Measurements from ENCODE around the gene OGT.
A peak's percentile ranks its signal among the peaks of the same experiment; 100 is the strongest.

Gene OGT

GRCh38 chrX:71536285-71536684 is 3.4 kb downstream of the OGT start:
- DNase-seq (ENCODE audit: insufficient read length, low spot score) (no peak), FAIRE-seq (peak; percentile 67)
- no peak for TF ChIP-seq SPI1 (IDR thresholded peaks at IDR 0.05; ENCODE audit: low read depth, low read length)
- TF ChIP-seq PAX5 (IDR thresholded peaks at IDR 0.05; ENCODE audit: insufficient read depth, low read length, severe bottlenecking) = no peak
- no peak for TF ChIP-seq POU2F2 (IDR thresholded peaks at IDR 0.05; ENCODE audit: low read depth, low read length)
- TF ChIP-seq POLR2A (IDR thresholded peaks at IDR 0.05; ENCODE audit: low read depth, low read length) = no peak
- no peak for TF ChIP-seq TAF1 (IDR thresholded peaks at IDR 0.05; ENCODE audit: low read depth, low read length)
- TF ChIP-seq POLR2AphosphoS5 (IDR thresholded peaks at IDR 0.05; ENCODE audit: low read depth, low read length) = no peak

DNA sequence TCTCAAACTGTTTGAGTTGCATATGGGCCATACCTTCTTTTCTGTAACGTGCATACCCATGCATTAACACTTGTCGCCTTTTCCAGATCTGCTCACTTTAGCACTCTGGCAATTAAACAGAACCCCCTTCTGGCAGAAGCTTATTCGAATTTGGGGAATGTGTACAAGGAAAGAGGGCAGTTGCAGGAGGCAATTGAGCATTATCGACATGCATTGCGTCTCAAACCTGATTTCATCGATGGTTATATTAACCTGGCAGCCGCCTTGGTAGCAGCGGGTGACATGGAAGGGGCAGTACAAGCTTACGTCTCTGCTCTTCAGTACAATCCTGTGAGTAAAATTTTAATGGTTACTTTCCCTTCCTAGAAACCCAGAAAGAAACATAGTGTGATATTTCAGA is 4.8 kb downstream of the OGT start:
- FAIRE-seq (peak; percentile 28), DNase-seq (ENCODE audit: insufficient read length, low spot score) (no peak)
- no peak for TF ChIP-seq PAX5 (IDR thresholded peaks at IDR 0.05; ENCODE audit: insufficient read depth, low read length, severe bottlenecking)
- TF ChIP-seq POLR2AphosphoS5 (IDR thresholded peaks at IDR 0.05; ENCODE audit: low read depth, low read length) = no peak
- TF ChIP-seq POLR2A (IDR thresholded peaks at IDR 0.05; ENCODE audit: low read depth, low read length) = no peak
- no peak for TF ChIP-seq SPI1 (IDR thresholded peaks at IDR 0.05; ENCODE audit: low read depth, low read length)
- no peak for TF ChIP-seq POU2F2 (IDR thresholded peaks at IDR 0.05; ENCODE audit: low read depth, low read length)
- TF ChIP-seq TAF1 (IDR thresholded peaks at IDR 0.05; ENCODE audit: low read depth, low read length) = no peak

DNA sequence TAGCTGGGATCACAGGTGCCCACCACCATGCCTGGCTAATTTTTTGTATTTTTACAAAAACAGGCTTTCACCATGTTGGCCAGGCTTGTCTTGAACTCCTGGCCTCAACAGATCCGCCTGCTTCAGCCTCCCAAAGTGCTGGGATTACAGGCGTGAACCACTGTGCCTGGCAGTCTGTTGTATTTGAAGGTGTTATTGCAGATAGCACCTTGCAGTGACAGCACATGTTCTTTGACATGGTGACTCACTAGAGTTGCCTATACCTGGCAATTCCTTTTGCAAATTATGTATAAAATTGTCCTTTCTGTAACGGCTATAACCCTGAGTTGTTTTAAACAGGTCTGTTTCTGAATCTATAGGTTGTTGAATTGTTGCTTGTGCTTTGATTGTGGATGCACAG is 7.9 kb downstream of the OGT start:
- DNase-seq (ENCODE audit: insufficient read length, low spot score) = no peak
- no peak for FAIRE-seq
- no peak for TF ChIP-seq POU2F2 (IDR thresholded peaks at IDR 0.05; ENCODE audit: low read depth, low read length)
- TF ChIP-seq PAX5 (IDR thresholded peaks at IDR 0.05; ENCODE audit: insufficient read depth, low read length, severe bottlenecking) = no peak
- no peak for TF ChIP-seq TAF1 (IDR thresholded peaks at IDR 0.05; ENCODE audit: low read depth, low read length)
- TF ChIP-seq POLR2AphosphoS5 (IDR thresholded peaks at IDR 0.05; ENCODE audit: low read depth, low read length) = no peak
- TF ChIP-seq POLR2A (IDR thresholded peaks at IDR 0.05; ENCODE audit: low read depth, low read length) = no peak
- no peak for TF ChIP-seq SPI1 (IDR thresholded peaks at IDR 0.05; ENCODE audit: low read depth, low read length)

DNA sequence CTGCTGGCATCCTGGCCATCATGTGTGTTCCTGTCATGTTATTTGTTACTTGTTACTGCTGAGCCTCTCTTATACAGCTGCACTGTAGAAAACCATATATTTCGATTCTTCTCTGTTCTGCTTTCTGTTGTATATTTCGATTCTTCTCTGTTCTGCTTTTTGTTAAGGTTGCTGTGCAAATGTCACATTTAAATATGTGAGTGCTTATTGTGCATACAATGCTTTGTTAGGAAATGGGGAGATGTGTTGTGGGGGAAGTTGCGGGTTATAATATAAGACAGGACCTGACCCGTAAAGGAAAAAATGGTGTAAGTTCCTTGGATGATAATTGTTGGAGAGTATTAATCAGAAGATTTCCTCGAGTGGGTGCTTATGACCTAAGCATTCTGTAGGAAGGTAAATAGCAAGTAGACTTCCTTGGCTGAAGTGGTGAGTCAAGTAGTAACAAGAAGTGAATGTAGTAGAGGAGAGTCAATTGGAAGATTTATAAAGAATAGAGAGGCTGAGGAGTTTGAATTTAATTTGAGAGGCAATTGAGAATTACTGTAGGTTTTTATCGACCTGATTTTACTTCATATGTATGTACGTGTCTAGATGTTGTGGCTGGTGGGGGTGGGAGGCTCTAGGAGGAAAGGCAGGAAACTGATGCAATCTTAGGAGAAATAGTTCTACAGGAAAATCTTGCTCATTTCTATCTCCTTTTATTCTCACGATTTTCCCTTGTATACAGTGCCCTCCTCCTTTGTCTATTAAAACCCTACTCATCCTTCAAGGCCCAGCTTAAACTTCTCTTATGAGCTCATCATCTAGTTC is 8.5 kb downstream of the OGT start:
- TF ChIP-seq SPI1 (IDR thresholded peaks at IDR 0.05; ENCODE audit: low read depth, low read length) (peak; percentile 90), POU2F2 (IDR thresholded peaks at IDR 0.05; ENCODE audit: low read depth, low read length) (no peak)
- FAIRE-seq (peak; percentile 94), DNase-seq (ENCODE audit: insufficient read length, low spot score) (no peak)

DNA sequence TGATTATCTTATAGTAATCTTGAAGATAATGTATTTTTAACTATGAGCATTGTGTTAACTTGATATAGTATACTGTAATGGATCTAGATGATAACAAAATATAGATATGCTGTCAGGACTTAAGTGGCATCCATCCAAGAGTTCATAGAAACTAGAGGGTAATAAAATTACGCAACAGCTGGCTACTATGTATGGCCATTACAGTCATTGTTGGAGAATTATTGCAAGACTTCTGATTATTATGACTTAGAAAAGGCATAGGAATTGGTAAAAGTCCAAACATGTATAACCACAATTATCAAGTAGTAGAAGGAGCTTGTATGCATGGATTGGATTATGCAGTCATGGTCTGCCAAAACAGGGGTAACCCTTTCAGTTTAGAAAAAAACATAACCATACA is 9.5 kb downstream of the OGT start:
- FAIRE-seq (no peak), DNase-seq (ENCODE audit: insufficient read length, low spot score) (no peak)
- TF ChIP-seq POU2F2 (IDR thresholded peaks at IDR 0.05; ENCODE audit: low read depth, low read length) (no peak), PAX5 (IDR thresholded peaks at IDR 0.05; ENCODE audit: insufficient read depth, low read length, severe bottlenecking) (no peak), TAF1 (IDR thresholded peaks at IDR 0.05; ENCODE audit: low read depth, low read length) (no peak), POLR2A (IDR thresholded peaks at IDR 0.05; ENCODE audit: low read depth, low read length) (no peak), SPI1 (IDR thresholded peaks at IDR 0.05; ENCODE audit: low read depth, low read length) (no peak), POLR2AphosphoS5 (IDR thresholded peaks at IDR 0.05; ENCODE audit: low read depth, low read length) (no peak)

DNA sequence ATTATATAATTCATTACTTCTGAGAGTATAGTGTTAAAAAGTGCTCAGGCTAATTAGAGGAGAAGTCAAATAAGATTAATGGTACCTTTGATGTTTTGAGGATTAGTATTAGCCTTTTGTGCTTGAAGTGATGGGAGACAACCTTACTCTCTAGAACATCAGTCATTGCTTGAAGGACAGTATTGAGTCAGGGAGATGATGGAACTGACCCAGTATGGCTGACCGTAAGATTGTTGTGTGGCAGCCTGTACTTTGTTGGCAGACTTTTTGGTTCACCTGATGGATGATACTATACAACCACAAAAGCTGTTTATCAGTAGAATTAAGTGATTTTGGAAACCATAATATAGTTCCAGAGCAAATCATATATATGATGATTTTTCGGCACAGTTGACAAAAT is 9.9 kb downstream of the OGT start:
- DNase-seq (ENCODE audit: insufficient read length, low spot score) (no peak), FAIRE-seq (peak; percentile 51)
- no peak for TF ChIP-seq POU2F2 (IDR thresholded peaks at IDR 0.05; ENCODE audit: low read depth, low read length)
- TF ChIP-seq SPI1 (IDR thresholded peaks at IDR 0.05; ENCODE audit: low read depth, low read length) = no peak
- no peak for TF ChIP-seq TAF1 (IDR thresholded peaks at IDR 0.05; ENCODE audit: low read depth, low read length)
- no peak for TF ChIP-seq PAX5 (IDR thresholded peaks at IDR 0.05; ENCODE audit: insufficient read depth, low read length, severe bottlenecking)
- no peak for TF ChIP-seq POLR2A (IDR thresholded peaks at IDR 0.05; ENCODE audit: low read depth, low read length)
- TF ChIP-seq POLR2AphosphoS5 (IDR thresholded peaks at IDR 0.05; ENCODE audit: low read depth, low read length) = no peak

GRCh38 chrX:71543316-71543715 is 10.4 kb downstream of the OGT start:
- FAIRE-seq (no peak), DNase-seq (ENCODE audit: insufficient read length, low spot score) (no peak)
- TF ChIP-seq POU2F2 (IDR thresholded peaks at IDR 0.05; ENCODE audit: low read depth, low read length) (no peak), POLR2A (IDR thresholded peaks at IDR 0.05; ENCODE audit: low read depth, low read length) (no peak), POLR2AphosphoS5 (IDR thresholded peaks at IDR 0.05; ENCODE audit: low read depth, low read length) (no peak), TAF1 (IDR thresholded peaks at IDR 0.05; ENCODE audit: low read depth, low read length) (no peak), PAX5 (IDR thresholded peaks at IDR 0.05; ENCODE audit: insufficient read depth, low read length, severe bottlenecking) (no peak), SPI1 (IDR thresholded peaks at IDR 0.05; ENCODE audit: low read depth, low read length) (no peak)

- no peak for FAIRE-seq
- DNase-seq (ENCODE audit: insufficient read length, low spot score) = no peak
- TF ChIP-seq PAX5 (IDR thresholded peaks at IDR 0.05; ENCODE audit: insufficient read depth, low read length, severe bottlenecking) (no peak), POU2F2 (IDR thresholded peaks at IDR 0.05; ENCODE audit: low read depth, low read length) (no peak), TAF1 (IDR thresholded peaks at IDR 0.05; ENCODE audit: low read depth, low read length) (no peak), POLR2AphosphoS5 (IDR thresholded peaks at IDR 0.05; ENCODE audit: low read depth, low read length) (no peak), SPI1 (IDR thresholded peaks at IDR 0.05; ENCODE audit: low read depth, low read length) (no peak), POLR2A (IDR thresholded peaks at IDR 0.05; ENCODE audit: low read depth, low read length) (no peak)
Measured at GRCh38 chrX:71545364-71545763, 12.5 kb downstream of the OGT start.

GRCh38 chrX:71546879-71547278 is 14.0 kb downstream of the OGT start:
- DNase-seq (ENCODE audit: insufficient read length, low spot score) (no peak), FAIRE-seq (no peak)
- TF ChIP-seq POLR2A (IDR thresholded peaks at IDR 0.05; ENCODE audit: low read depth, low read length) (no peak), PAX5 (IDR thresholded peaks at IDR 0.05; ENCODE audit: insufficient read depth, low read length, severe bottlenecking) (no peak), POU2F2 (IDR thresholded peaks at IDR 0.05; ENCODE audit: low read depth, low read length) (no peak), TAF1 (IDR thresholded peaks at IDR 0.05; ENCODE audit: low read depth, low read length) (no peak), SPI1 (IDR thresholded peaks at IDR 0.05; ENCODE audit: low read depth, low read length) (no peak), POLR2AphosphoS5 (IDR thresholded peaks at IDR 0.05; ENCODE audit: low read depth, low read length) (no peak)

GRCh38 chrX:71547339-71547738 is 14.4 kb downstream of the OGT start:
- DNase-seq (ENCODE audit: insufficient read length, low spot score) (no peak), FAIRE-seq (no peak)
- TF ChIP-seq POU2F2 (IDR thresholded peaks at IDR 0.05; ENCODE audit: low read depth, low read length) (no peak), POLR2A (IDR thresholded peaks at IDR 0.05; ENCODE audit: low read depth, low read length) (no peak), SPI1 (IDR thresholded peaks at IDR 0.05; ENCODE audit: low read depth, low read length) (no peak), TAF1 (IDR thresholded peaks at IDR 0.05; ENCODE audit: low read depth, low read length) (no peak)

All from GM12891 (cell line).